Neural cell (in vitro differentiated cells): ENCODE data around the gene MUC12.
"Not testable (repeated sequence)": the region's sequence is repeated elsewhere in the genome, so short reads cannot be mapped to it uniquely, and the experiment has no call there.

Experiments
- SMC3 ChIP-seq: fragments of 450-650 bp; conservative IDR thresholded peaks from 2 replicates; pipeline ENCODE4 v1.6.1; 2014; ENCODE audit warnings: antibody characterized with exemption, mild to moderate bottlenecking, moderate library complexity; ENCODE audit not compliant: poor library complexity
- TF ChIP-seq, protein P1 (sequence below): fragments of 450-650 bp; IDR thresholded peaks from 2 replicates; pipeline ENCODE4 v1.5.1; 2014; ENCODE audit warnings: antibody characterized with exemption, mild to moderate bottlenecking, moderate library complexity; ENCODE audit not compliant: poor library complexity, severe bottlenecking

GRCh38 chr7:101002333-101002732 lies 33.0 kb downstream of the MUC12 start:
- TF ChIP-seq, protein P1, sequence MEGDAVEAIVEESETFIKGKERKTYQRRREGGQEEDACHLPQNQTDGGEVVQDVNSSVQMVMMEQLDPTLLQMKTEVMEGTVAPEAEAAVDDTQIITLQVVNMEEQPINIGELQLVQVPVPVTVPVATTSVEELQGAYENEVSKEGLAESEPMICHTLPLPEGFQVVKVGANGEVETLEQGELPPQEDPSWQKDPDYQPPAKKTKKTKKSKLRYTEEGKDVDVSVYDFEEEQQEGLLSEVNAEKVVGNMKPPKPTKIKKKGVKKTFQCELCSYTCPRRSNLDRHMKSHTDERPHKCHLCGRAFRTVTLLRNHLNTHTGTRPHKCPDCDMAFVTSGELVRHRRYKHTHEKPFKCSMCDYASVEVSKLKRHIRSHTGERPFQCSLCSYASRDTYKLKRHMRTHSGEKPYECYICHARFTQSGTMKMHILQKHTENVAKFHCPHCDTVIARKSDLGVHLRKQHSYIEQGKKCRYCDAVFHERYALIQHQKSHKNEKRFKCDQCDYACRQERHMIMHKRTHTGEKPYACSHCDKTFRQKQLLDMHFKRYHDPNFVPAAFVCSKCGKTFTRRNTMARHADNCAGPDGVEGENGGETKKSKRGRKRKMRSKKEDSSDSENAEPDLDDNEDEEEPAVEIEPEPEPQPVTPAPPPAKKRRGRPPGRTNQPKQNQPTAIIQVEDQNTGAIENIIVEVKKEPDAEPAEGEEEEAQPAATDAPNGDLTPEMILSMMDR = not testable (repeated sequence)
- TF ChIP-seq SMC3 = not testable (repeated sequence)
